DND-41 (cell line): ENCODE data around the gene PSENEN.

Source experiments
- ATAC-seq: fragments of 200-7000 bp; cut with Tn5 transposase; 3 replicates; pipeline ENCODE4 v1.9.1; 2021; ENCODE audit warnings: low read depth; ENCODE audit not compliant: insufficient read depth
- DNase-seq: peaks from one replicate; pipeline ENCODE4 v3.0.0-alpha.2; 2020
- H2AFZ ChIP-seq: 2 replicates; pipeline ENCODE4 v1.6.0; 2012; ENCODE audit warnings: low read depth, low read length
- H3K27ac ChIP-seq: 2 replicates; pipeline ENCODE4 v1.5.1; 2012; ENCODE audit warnings: low read length, inconsistent platforms
- H3K27me3 ChIP-seq: fragments of 200-600 bp; sonication (generic); 2 replicates; pipeline ENCODE4 v1.6.0; 2012; ENCODE audit warnings: low read length, mild to moderate bottlenecking, inconsistent platforms; ENCODE audit not compliant: insufficient read depth, poor library complexity
- H3K36me3 ChIP-seq: 2 replicates; pipeline ENCODE4 v1.5.1; 2012; ENCODE audit warnings: low read length, inconsistent platforms; ENCODE audit not compliant: insufficient read depth
- H3K4me1 ChIP-seq: 2 replicates; pipeline ENCODE4 v1.5.1; 2012; ENCODE audit warnings: mild to moderate bottlenecking, low read length; ENCODE audit not compliant: insufficient read depth
- H3K4me2 ChIP-seq: 2 replicates; pipeline ENCODE4 v1.6.0; 2012; ENCODE audit warnings: mild to moderate bottlenecking, moderate library complexity, low read length, inconsistent platforms; ENCODE audit not compliant: insufficient read depth
- H3K4me3 ChIP-seq, 2 experiments: fragments of 200-600 bp in 1 of 2; shearing (Covaris generic) in 1 of 2; 2 replicates each; pipeline ENCODE4 v1.5.1; 2012 to 2016; ENCODE audit warnings: inconsistent platforms in 2 of 2, low read length in 2 of 2, mild to moderate bottlenecking in 2 of 2, low read depth in 1 of 2, moderate library complexity in 1 of 2
- H3K79me2 ChIP-seq: 2 replicates; pipeline ENCODE4 v1.6.0; 2012; ENCODE audit warnings: low read length, inconsistent platforms; ENCODE audit not compliant: insufficient read depth
- H3K9ac ChIP-seq: 2 replicates; pipeline ENCODE4 v1.6.0; 2012; ENCODE audit warnings: low read depth, mild to moderate bottlenecking, inconsistent platforms, low read length, moderate library complexity
- H3K9me3 ChIP-seq: 2 replicates; pipeline ENCODE4 v1.5.1; 2012; ENCODE audit warnings: low read length, moderate library complexity, mild to moderate bottlenecking, inconsistent platforms; ENCODE audit not compliant: insufficient read depth, severe bottlenecking
- H4K20me1 ChIP-seq: 2 replicates; pipeline ENCODE4 v1.6.0; 2012; ENCODE audit warnings: low read length; ENCODE audit not compliant: insufficient read depth
- CTCF ChIP-seq: IDR thresholded peaks from 2 replicates; pipeline ENCODE4 v1.5.1; 2012; ENCODE audit warnings: borderline replicate concordance, low read length, moderate library complexity, mild to moderate bottlenecking; ENCODE audit not compliant: poor library complexity, severe bottlenecking; ENCODE audit errors: extremely low read depth
- EZH2 ChIP-seq: IDR thresholded peaks from 3 replicates; pipeline ENCODE4 v1.6.1; 2012; ENCODE audit warnings: borderline replicate concordance, low read depth, mild to moderate bottlenecking, moderate library complexity, low read length, inconsistent platforms; ENCODE audit not compliant: severe bottlenecking

The PSENEN gene

DNA sequence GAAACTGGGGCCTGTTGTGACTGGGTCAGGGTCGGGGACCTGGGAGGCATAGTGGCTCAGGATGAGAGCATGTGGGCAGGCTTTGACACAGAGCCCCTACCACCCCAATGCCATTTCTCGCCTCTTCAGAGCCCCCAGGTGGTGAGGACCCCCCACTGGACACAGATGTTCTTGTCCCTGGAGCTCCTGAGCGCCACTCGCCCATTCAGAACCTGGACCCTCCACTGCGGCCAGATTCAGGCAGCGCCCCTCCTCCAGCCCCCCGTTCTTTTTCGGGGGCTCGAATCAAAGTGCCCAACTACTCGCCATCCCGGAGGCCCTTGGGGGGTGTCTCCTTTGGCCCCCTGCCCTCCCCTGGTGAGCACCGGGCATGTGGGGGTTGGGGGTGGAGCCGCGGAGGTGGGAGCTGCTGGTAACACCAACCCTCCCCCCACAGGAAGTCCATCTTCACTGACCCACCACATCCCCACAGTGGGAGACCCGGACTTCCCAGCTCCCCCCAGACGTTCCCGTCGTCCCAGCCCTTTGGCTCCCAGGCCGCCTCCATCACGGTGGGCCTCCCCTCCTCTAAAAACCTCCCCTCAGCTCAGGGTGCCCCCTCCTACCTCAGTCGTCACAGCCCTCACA, 13.6 kb upstream of the PSENEN start:
- Histone ChIP-seq H3K9ac (no peak overlapping the region), H3K9me3 (no peaks in the 10 kb centered on the region), H3K27ac (no peak overlapping the region), H2AFZ (no peak overlapping the region), H3K4me1 (no peaks in the 10 kb centered on the region), H3K4me3 (no peak overlapping the region), H3K27me3 (no peaks in the 10 kb centered on the region), H3K79me2 (no peaks in the 10 kb centered on the region), H3K36me3 (peaks cover 99% of the 10 kb centered on the region), H3K4me2 (no peak overlapping the region), H4K20me1 (peaks cover 48% of the 10 kb centered on the region)
- no peak for DNase-seq
- no peak for TF ChIP-seq CTCF
- TF ChIP-seq EZH2 = no peak
- ATAC-seq = no peak

GRCh38 chr19:35732540-35733179, 12.8 kb upstream of the PSENEN start:
- H3K36me3 ChIP-seq = peaks cover 95% of the 10 kb centered on the region
- peaks cover 44% of the 10 kb centered on the region for H4K20me1 ChIP-seq
- DNase-seq (no peak), ATAC-seq (no peak)
- no peaks in the 10 kb centered on the region for H3K9me3 ChIP-seq
- no peak overlapping the region for H3K9ac ChIP-seq
- H3K4me3 ChIP-seq = no peak overlapping the region
- H2AFZ ChIP-seq = no peak overlapping the region
- H3K79me2 ChIP-seq = no peaks in the 10 kb centered on the region
- TF ChIP-seq CTCF = no peak
- no peak for TF ChIP-seq EZH2
- no peaks in the 10 kb centered on the region for H3K4me1 ChIP-seq
- H3K27ac ChIP-seq = no peak overlapping the region
- no peaks in the 10 kb centered on the region for H3K27me3 ChIP-seq
- no peak overlapping the region for H3K4me2 ChIP-seq

DNA sequence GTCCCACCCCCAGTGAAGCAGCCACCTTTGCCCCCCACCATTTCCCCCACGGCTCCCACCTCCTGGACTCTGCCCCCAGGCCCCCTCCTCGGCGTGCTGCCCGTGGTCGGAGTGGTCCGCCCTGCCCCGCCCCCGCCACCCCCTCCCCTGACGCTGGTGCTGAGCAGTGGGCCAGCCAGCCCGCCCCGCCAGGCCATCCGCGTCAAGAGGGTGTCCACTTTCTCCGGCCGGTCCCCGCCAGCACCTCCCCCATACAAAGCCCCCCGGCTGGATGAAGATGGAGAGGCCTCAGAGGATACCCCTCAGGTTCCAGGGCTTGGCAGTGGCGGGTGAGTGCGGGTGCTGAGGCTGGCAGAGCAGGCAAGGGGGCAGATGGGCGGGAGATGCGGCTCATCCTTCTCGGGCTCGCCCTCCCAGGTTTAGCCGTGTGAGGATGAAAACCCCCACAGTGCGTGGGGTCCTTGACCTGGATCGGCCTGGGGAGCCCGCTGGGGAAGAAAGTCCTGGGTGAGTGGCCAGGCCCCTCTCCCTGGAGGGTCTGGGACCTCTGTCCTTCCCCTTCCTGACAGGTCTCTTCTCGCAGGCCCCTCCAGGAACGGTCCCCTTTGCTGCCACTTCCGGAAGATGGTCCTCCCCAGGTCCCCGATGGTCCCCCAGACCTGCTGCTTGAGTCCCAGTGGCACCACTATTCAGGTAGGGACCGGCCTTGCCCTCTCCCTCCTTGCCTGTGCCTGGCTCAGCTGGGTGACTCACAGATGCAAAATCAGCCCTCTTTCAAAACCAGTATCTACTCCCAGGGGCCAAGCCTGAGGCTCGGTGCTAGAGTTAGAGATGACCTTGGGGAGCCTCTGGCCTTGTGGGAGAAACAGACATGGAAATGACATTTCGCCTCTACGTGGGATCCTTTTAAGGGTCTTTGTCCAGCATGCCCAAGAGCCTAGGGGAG, 12.0 kb upstream of the PSENEN start:
- Histone ChIP-seq H3K9me3 (no peaks in the 10 kb centered on the region), H3K4me1 (no peaks in the 10 kb centered on the region), H3K4me2 (no peak overlapping the region), H3K9ac (no peak overlapping the region), H3K36me3 (peaks cover 95% of the 10 kb centered on the region), H3K4me3 (no peak overlapping the region), H2AFZ (no peak overlapping the region), H3K27ac (no peak overlapping the region), H4K20me1 (peaks cover 41% of the 10 kb centered on the region), H3K27me3 (no peaks in the 10 kb centered on the region), H3K79me2 (no peaks in the 10 kb centered on the region)
- TF ChIP-seq CTCF (no peak), EZH2 (no peak)
- ATAC-seq (no peak), DNase-seq (no peak)
